ENCODE measurements around the gene ACBD6. TPM values are rescaled to one million over a fixed set of nuclear protein-coding genes. Genes with fewer than 3 reads are reported as not detected.

The ACBD6 gene
- total and polyA plus RNA-seq, 2 donors (not counting 1 experiment from before 2014, with no cell fraction given), result 52.9 to 80.9 TPM

GRCh38 chr1:180503280-180503862 is 994 bp upstream of the ACBD6 start:
- Histone ChIP-seq H3K27ac (ENCODE audit: low read length in 2 of 2) (peak overlapping the region; percentile 74 to 87), H3K79me2 (ENCODE audit: control insufficient read depth, insufficient read depth, low read length) (peaks cover 40% of the 10 kb centered on the region), H3K27me3 (replicated peaks in 1 of 4; ENCODE audit: control extremely low read depth in 1 of 4, control insufficient read depth in 3 of 4, insufficient read depth in 4 of 4, low read length in 3 of 4) (no peaks in the 10 kb centered on the region), H3K4me2 (replicated peaks; ENCODE audit: low read depth, low read length, poor library complexity, severe bottlenecking) (peak overlapping the region; percentile 91), H4K20me1 (ENCODE audit: control insufficient read depth, insufficient read depth, low read length, poor library complexity, severe bottlenecking) (no peaks in the 10 kb centered on the region), H3K4me3 (ENCODE audit: control extremely low read depth in 1 of 5, extremely low read depth in 1 of 5, insufficient read depth in 1 of 5, low read depth in 2 of 5, low read length in 4 of 5) (peak overlapping the region; percentile 69 to 97 (median 84)), H3K36me3 (replicated peaks in 1 of 2; ENCODE audit: control extremely low read depth in 1 of 2, control insufficient read depth in 1 of 2, extremely low read depth in 1 of 2, insufficient read depth in 2 of 2, low read length in 1 of 2) (no peaks in the 10 kb centered on the region), H3K4me1 (ENCODE audit: control insufficient read depth in 2 of 2, insufficient read depth in 2 of 2, low read length in 2 of 2) (peaks cover 13 to 19% of the 10 kb centered on the region in 2 donors), H3K9ac (ENCODE audit: low read length) (peak overlapping the region; percentile 91), H2AFZ (ENCODE audit: insufficient read depth, low read depth, low read length, poor library complexity, severe bottlenecking) (peak overlapping the region; percentile 97), H3K9me3 (ENCODE audit: control extremely low read depth in 1 of 3, control insufficient read depth in 2 of 3, insufficient read depth in 1 of 3, low read length in 2 of 3) (peaks cover 0 to 1% (median 0%) of the 10 kb centered on the region in 3 donors)
- no peaks in the 10 kb centered on the region for H3K9me3 Mint-ChIP-seq (ENCODE audit: insufficient read depth)
- POLR2A ChIA-PET, result interaction anchor here (1.9 kb wide), 1 partner anchor 128 kb away, joined by 6 read pairs; the partner anchor contains the start of gene XPR1
- H3K4me1 Mint-ChIP-seq, result peaks cover 32% of the 10 kb centered on the region
- ATAC-seq (ENCODE audit: low read depth), result no peak
- no peaks in the 10 kb centered on the region for H3K27me3 Mint-ChIP-seq
- 0% methylated on average over 4 of the region's 8 CpGs for WGBS (ENCODE audit: insufficient coverage)
- H3K4me3 Mint-ChIP-seq, result peak overlapping the region; percentile 95
- CTCF ChIA-PET, result interaction anchor here (1.1 to 6.2 kb wide), 5 partner anchors 11 to 530 kb away, joined by 3 to 43 read pairs (median 4); no protein-coding TSS in a partner anchor
- TF ChIP-seq CTCF (IDR thresholded peaks at IDR 0.05) (no peak), EZH2 (IDR thresholded peaks at IDR 0.05; ENCODE audit: borderline replicate concordance, insufficient read depth, low read depth, low read length, poor library complexity, severe bottlenecking) (no peak)
- H3K27ac Mint-ChIP-seq, result peak overlapping the region; percentile 98
- DNase-seq, result no peak
- intact Hi-C loops (cut with micrococcal nuclease), result loop anchor here (2.0 to 5.0 kb wide), 3 partner anchors 519 to 587 kb away; partner anchors contain the start of genes CEP350 and STX6

DNA sequence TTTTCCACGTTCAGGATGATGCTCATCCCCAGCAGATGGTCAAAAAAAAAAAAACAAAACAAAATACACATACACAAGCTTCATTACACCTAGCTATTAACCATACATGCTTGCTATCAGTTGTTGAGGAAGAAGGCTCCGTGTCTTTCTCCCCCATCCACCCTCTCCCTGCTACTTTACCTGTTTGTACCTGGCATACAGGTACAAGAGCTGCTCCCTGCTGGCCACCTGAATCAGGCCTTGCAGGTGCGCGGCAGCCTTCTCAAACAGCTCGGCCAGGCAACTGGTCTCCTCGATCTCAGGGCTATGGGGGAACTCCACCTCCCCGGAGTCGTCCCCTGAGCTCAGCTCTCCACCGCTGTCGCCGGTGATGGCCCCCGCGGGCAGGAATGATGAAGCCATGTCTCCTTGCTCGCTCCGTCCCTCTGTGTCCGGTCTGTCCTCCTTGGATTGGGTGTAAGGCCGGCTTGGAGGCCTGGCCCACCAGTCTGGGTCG is 464 bp downstream of the ACBD6 start:
- Histone ChIP-seq H3K4me1 (ENCODE audit: control insufficient read depth in 2 of 2, insufficient read depth in 2 of 2, low read length in 2 of 2) (peaks cover 13 to 19% of the 10 kb centered on the region in 2 donors), H4K20me1 (ENCODE audit: control insufficient read depth, insufficient read depth, low read length, poor library complexity, severe bottlenecking) (no peaks in the 10 kb centered on the region), H3K36me3 (replicated peaks in 1 of 2; ENCODE audit: control extremely low read depth in 1 of 2, control insufficient read depth in 1 of 2, extremely low read depth in 1 of 2, insufficient read depth in 2 of 2, low read length in 1 of 2) (no peaks in the 10 kb centered on the region), H3K27me3 (replicated peaks in 1 of 4; ENCODE audit: control extremely low read depth in 1 of 4, control insufficient read depth in 3 of 4, insufficient read depth in 4 of 4, low read length in 3 of 4) (no peaks in the 10 kb centered on the region), H3K4me2 (replicated peaks; ENCODE audit: low read depth, low read length, poor library complexity, severe bottlenecking) (peak overlapping the region; percentile 91), H3K9ac (ENCODE audit: low read length) (peak overlapping the region; percentile 91), H3K4me3 (ENCODE audit: control extremely low read depth in 1 of 5, extremely low read depth in 1 of 5, insufficient read depth in 1 of 5, low read depth in 2 of 5, low read length in 4 of 5) (peak overlapping the region; percentile 69 to 97 (median 84)), H3K9me3 (ENCODE audit: control extremely low read depth in 1 of 3, control insufficient read depth in 2 of 3, insufficient read depth in 1 of 3, low read length in 2 of 3) (peaks cover 0 to 1% (median 0%) of the 10 kb centered on the region in 3 donors), H2AFZ (ENCODE audit: insufficient read depth, low read depth, low read length, poor library complexity, severe bottlenecking) (peak overlapping the region; percentile 97), H3K79me2 (ENCODE audit: control insufficient read depth, insufficient read depth, low read length) (peaks cover 40% of the 10 kb centered on the region), H3K27ac (ENCODE audit: low read length in 2 of 2) (peak overlapping the region; percentile 74 to 87)
- Mint-ChIP-seq H3K4me1 (peaks cover 32% of the 10 kb centered on the region), H3K4me3 (peak overlapping the region; percentile 95), H3K27ac (peak overlapping the region; percentile 98), H3K9me3 (ENCODE audit: insufficient read depth) (no peaks in the 10 kb centered on the region), H3K27me3 (no peaks in the 10 kb centered on the region)
- 0% methylated on average over 18 of the region's 18 CpGs for WGBS (ENCODE audit: insufficient coverage)
- DNase-seq (no peak), ATAC-seq (ENCODE audit: low read depth) (peak; percentile 15)
- intact Hi-C loops (cut with micrococcal nuclease), result loop anchor here (1.0 to 5.0 kb wide), 5 partner anchors 130 to 620 kb away; partner anchors contain the start of genes CEP350, STX6, TOR1AIP1 and XPR1
- ChIA-PET CTCF (interaction anchor here (0.6 to 6.2 kb wide), 6 partner anchors 13 to 531 kb away, joined by 3 to 43 read pairs (median 6); no protein-coding TSS in a partner anchor), POLR2A (interaction anchor here (0.6 to 1.9 kb wide), 5 partner anchors 28 to 634 kb away, joined by 3 to 6 read pairs (median 3); partner anchors contain the start of gene XPR1)
- TF ChIP-seq CTCF (IDR thresholded peaks at IDR 0.05) (no peak), EZH2 (IDR thresholded peaks at IDR 0.05; ENCODE audit: borderline replicate concordance, insufficient read depth, low read depth, low read length, poor library complexity, severe bottlenecking) (no peak)

Data from B cell (primary cell).